ENCODE results near the gene SCFD2.

DNA sequence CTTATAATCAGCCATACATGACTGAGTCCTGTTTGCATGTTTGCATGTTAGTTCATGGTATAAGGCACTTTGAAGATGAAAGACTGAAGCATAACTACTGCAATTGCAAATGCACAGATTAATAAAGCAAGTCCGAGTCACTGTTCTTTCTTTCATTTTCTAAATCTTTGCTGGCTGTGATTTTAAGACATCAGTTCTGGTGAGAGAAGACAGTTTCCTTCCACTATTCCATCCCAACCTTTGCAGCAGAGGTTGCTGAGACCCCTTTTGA lies 475.4 kb downstream of the SCFD2 start:
- TF ChIP-seq GABPA (IDR thresholded peaks at IDR 0.05; ENCODE audit: low read depth) (no peak), POLR2AphosphoS5 (IDR thresholded peaks at IDR 0.05; ENCODE audit: low read depth) (no peak)
- TF ChIP-seq, protein P1, sequence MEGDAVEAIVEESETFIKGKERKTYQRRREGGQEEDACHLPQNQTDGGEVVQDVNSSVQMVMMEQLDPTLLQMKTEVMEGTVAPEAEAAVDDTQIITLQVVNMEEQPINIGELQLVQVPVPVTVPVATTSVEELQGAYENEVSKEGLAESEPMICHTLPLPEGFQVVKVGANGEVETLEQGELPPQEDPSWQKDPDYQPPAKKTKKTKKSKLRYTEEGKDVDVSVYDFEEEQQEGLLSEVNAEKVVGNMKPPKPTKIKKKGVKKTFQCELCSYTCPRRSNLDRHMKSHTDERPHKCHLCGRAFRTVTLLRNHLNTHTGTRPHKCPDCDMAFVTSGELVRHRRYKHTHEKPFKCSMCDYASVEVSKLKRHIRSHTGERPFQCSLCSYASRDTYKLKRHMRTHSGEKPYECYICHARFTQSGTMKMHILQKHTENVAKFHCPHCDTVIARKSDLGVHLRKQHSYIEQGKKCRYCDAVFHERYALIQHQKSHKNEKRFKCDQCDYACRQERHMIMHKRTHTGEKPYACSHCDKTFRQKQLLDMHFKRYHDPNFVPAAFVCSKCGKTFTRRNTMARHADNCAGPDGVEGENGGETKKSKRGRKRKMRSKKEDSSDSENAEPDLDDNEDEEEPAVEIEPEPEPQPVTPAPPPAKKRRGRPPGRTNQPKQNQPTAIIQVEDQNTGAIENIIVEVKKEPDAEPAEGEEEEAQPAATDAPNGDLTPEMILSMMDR (IDR thresholded peaks at IDR 0.05; ENCODE audit: insufficient read depth, low read length): no peak
- TF ChIP-seq, protein P2, sequence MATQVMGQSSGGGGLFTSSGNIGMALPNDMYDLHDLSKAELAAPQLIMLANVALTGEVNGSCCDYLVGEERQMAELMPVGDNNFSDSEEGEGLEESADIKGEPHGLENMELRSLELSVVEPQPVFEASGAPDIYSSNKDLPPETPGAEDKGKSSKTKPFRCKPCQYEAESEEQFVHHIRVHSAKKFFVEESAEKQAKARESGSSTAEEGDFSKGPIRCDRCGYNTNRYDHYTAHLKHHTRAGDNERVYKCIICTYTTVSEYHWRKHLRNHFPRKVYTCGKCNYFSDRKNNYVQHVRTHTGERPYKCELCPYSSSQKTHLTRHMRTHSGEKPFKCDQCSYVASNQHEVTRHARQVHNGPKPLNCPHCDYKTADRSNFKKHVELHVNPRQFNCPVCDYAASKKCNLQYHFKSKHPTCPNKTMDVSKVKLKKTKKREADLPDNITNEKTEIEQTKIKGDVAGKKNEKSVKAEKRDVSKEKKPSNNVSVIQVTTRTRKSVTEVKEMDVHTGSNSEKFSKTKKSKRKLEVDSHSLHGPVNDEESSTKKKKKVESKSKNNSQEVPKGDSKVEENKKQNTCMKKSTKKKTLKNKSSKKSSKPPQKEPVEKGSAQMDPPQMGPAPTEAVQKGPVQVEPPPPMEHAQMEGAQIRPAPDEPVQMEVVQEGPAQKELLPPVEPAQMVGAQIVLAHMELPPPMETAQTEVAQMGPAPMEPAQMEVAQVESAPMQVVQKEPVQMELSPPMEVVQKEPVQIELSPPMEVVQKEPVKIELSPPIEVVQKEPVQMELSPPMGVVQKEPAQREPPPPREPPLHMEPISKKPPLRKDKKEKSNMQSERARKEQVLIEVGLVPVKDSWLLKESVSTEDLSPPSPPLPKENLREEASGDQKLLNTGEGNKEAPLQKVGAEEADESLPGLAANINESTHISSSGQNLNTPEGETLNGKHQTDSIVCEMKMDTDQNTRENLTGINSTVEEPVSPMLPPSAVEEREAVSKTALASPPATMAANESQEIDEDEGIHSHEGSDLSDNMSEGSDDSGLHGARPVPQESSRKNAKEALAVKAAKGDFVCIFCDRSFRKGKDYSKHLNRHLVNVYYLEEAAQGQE (IDR thresholded peaks at IDR 0.05; ENCODE audit: insufficient replicate concordance, low read depth): no peak

Measured in HL-60 (cell line).